IPS-NIHi7 (cell line): ENCODE data around the gene INPP4B.
"Not testable (repeated sequence)": the region's sequence is repeated elsewhere in the genome, so short reads cannot be mapped to it uniquely, and the experiment has no call there.

Experiments used
- DNase-seq: peaks from one replicate; pipeline ENCODE4 v3.0.0; 2012; ENCODE audit warnings: mixed read lengths; ENCODE audit errors: extremely low spot score

The INPP4B gene

DNA sequence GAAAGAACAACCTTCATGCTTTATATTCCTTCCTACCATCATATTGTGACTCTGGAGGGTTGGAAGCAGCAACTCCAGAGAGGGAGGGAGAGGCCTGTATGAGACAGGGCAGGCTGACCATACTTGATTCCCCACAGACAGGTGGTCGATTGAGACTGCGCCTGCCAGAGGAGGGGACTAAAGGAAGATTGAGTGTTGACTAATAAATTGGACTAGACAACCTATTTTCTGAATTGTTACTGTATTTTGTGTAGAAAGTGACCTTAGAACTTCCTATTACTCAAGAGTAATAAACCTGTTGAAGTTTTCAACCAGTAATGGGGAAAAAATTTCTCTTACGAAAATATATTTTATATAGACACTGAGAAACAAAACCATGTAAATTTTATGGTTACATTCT is 301.5 kb downstream of the INPP4B start:
- DNase-seq = no peak

DNA sequence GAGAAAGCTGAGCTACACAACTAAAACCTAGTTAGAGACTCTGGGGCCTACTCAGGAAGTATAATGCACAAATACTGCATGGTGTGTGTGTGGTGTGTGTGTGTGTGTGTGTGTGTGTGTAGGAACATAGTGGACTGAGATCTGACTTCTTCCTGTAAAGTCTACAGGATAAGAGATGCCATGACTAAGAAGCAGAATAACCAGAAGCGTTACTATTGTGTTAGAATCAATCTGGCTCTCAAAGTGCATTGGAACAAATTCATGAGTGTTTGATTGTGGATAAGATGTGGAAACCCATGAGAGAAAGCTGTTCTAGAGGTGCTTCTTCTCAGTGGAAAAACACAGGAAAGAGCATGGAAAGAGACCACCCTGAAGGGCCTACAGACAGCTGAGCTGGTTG is 302.1 kb downstream of the INPP4B start:
- DNase-seq = no peak

GRCh38 chr4:142540483-142540804 is 305.7 kb downstream of the INPP4B start:
- DNase-seq = no peak

DNA sequence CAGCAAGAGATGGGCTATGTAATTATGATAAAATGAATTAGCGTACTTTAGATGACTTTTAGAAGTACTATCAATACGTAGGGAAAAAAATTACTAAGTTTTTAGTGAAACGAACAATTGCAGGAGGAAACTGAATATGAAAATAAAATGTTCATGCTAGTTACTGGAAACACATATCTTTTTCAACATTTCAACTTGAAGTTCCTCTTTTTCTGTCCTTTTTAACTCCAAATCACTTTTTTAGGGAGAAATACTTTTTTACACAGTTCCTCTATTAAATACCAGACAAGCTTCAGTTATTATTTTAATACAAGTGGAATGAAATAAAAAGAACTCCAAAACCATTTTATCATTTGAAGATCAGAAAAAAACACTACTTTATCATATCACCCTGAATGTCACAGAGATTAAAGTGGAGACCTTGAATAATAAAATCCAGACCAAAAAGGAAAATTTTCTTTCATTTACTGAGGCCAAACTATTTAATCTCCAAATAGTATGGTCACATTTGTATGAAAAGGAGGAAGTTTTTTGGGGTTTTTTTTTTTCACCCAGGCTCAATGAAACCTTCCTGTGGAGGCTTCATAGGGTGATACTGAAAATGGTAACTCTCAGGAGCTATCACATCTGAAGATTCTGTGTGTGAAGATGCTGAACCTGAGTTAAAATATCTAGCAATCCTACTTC is 306.2 kb downstream of the INPP4B start:
- no peak for DNase-seq

DNA sequence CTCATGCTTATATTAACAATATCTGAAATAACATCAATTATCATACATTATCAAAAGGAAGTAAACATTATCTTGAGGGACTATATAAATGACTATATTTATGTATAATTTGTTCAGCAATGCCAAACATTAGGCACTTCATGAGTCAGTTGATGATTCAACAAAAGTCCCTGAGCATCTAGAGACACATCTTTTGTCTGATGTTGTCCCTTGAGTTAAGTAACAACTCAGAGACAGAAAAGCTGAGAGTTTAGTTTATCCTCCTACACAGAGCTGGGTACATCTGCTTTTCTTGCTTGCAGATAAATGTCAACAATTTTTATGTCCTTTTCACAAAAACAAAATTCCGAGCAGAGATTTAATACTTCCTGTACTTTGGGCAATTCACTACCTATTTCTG is 311.1 kb downstream of the INPP4B start:
- no peak for DNase-seq

DNA sequence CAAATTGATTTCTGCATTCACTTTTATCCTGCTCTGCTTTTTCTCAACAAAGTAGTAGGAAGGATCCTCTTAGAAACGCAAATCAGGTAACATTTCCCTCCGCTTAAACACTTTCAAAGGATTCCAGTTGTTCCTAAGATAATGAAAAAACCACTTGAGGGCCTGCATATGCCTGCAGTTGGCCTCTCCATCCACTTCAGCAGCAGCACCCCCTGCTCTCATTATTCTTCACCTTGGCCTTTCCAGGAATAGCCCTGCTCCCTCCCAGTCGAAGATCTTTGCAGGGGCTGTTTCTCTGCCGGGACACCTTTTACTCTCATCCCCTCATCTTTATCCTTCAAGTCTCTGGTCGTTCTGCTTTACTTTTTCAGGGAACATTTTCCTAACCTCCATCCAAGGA is 314.0 kb downstream of the INPP4B start:
- DNase-seq = no peak

DNA sequence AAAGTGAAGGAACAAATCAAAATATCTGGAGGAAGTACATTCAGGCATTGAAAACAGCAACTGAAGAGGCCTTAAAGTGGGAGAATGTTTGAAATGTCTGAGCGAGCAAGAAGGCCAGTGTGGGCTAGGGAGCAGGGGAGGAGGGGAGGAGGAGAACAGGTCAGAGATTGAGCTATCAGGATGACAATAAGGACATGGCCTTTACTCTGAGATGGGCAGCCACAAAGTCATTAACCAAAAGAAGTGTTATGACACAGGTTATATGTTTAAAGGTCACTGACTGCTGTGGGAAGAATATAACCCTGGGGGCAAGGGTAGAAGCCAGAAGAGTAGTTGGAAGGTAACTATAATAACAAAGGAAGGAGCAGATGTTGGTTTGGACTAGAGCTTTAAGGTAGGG is 315.4 kb downstream of the INPP4B start:
- no peak for DNase-seq

- DNase-seq = no peak
Measured at GRCh38 chr4:142528433-142528832, 317.7 kb downstream of the INPP4B start.

GRCh38 chr4:142523111-142523510 is 323.0 kb downstream of the INPP4B start:
- no peak for DNase-seq

DNA sequence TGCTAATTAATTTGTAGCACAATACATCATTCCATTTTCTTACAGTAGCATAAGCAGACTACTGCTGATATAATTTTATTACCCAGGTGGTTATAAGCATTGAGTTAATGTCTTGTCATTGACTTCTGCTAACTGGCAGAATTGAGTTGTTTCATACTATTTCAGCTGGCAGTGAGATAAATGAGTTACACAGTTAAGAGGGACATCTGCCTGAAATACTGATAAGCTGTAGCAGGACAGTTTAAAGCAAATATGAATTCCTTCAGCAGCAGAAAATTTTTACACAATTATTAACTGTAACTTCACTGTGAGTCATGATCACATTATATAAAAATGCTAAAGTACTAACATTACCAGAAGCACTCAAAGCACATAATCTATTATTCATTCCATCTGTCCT is 326.8 kb downstream of the INPP4B start:
- no peak for DNase-seq

DNA sequence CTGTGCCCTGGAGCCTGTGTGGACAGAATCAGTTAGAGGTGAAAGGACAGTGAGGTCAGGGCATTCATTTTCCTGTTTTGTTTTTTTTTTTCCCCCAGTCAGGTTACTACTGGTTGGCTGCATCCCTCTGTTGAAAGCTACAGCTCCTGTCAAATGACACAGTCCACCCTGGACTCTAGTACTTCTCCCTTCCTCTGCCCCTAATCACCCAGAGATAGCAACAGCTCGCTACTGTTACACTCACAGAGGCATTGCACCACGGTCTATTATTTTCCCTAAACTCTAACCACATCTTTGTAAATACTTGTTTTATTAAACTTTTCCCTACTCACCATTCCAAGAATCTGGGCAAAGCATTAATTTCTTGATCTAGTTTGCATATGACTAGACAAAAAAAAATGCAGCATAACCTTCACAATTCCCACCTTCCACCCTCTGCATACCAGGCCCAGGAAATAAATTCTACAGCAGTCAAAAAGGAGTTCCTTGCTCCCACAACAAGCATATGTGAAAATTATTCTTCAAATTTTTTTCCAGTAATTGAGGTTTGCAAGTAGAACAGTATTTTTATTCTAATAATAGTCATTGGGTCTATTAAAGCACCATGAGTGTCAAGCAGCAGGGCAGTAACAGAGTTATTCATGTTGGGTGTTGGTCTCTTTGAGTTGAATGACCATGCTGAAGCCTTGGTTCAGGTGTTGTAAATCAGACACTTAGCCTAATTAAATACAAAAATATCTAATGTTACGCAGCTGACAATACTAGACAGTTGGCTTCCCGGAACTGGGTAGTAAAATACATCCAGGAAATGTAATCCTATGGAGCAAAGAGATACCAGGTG is 329.2 kb downstream of the INPP4B start:
- no peak for DNase-seq

DNA sequence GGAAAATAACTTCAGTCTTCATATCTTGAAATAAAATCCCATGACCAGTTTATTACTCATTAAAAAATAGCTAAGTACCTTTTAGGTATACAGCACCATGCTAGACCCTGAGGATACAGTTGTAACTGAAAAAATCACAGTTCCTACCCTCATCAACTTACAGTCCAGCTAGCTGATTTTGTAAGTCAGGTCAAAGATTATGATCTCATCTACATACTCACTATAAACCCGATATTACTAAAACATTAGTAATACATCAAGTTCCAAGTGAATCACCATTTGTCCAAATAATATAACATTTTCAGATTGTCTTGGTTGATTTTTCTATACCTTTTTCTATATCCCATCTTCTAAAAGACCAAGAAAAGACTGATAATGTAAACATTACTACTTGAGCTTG is 333.9 kb downstream of the INPP4B start:
- DNase-seq = no peak

DNA sequence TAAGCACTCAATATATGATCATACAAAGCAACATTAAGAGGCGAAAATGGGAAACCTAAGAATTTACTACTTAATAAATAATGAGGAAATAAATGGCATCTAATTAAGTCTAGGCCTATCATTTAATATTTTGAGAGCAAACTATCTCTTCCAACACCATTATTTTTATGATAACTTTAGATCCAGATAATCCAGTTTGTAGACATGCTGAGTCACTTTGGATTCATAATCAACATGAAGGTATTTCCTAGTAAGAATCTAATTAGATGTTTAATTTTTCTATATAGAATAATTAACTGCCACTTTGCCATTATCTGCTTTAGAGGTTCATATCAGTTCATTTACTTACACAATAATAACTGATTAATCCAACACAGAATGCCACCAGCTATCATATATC is 336.2 kb downstream of the INPP4B start:
- no peak for DNase-seq

- DNase-seq = not testable (repeated sequence)
Measured at GRCh38 chr4:142509381-142509780, 336.7 kb downstream of the INPP4B start.

DNA sequence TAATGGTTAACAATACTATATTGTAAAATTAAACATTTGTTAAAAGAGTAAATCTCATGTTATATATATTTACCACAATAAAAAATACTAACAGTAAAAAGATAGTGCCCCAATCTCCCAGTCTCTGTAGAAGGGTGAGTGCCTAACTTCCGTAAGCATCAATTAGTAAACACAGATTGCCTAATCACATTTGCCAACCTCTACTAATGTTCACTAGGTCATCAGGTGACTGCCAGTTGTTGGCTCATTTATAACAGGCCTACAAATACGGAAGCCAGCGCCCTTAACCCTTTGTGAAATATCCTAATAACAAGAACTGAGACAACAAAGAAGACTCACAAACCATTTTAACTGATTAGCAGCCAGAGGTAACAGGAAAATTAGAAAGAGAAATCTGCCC is 345.1 kb downstream of the INPP4B start:
- DNase-seq = no peak

DNA sequence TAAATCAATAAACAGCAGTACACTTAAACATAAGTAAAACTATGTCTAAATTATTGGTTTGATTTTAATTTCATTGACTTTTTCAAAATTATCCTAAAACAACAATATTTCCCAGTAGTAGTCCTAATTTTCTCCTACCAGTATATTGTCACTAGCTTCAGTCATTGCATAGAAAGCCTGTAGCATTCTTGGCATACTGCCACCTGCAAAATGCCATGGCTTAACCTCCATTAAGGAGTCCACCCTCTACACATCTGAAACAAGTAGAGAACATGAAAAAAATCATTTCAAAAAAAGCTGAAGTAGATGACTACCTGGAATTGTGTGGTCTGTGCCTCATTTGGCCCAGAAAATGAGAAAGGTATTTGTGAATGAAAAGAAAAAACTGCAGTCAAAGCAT is 348.5 kb downstream of the INPP4B start:
- no peak for DNase-seq

DNA sequence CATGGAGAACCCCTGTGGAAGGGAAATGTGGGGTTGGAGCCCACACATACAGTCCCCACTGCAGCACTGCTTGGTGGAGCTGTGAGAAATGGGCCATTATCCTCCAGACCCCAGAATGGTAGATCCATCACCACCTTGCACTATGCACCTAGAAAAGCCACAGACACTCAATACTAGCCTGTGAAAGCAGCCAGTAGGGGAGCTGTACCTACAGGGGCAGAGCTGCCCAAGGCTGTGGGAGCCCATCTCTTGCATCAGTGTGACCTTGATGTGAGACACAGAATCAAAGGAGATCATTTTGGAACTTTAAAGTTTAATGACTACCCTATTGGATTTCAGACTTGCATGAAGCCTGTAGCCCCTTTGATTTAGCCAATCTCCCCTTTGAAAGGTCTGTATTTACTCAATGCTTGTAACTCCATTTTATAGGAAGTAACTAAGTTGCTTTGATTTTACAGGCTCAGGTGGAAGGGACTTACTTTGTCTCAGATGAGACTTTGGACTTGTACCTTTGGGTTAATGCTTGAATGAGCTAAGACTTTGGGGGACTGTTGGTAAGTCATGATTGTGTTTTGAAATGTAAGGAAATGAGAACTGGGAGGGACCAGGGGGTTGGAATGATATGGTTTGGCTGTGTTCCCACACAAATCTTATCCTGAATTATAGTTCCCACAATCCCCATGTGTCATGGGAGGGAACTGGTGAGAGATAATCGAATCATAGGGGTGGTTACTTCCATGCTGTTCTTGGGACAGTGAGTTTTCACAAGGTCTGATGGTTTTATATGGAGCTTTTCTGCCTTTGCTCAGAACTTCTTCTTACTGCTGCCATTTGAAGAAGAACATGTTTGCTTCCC is 352.6 kb downstream of the INPP4B start:
- no peak for DNase-seq

DNA sequence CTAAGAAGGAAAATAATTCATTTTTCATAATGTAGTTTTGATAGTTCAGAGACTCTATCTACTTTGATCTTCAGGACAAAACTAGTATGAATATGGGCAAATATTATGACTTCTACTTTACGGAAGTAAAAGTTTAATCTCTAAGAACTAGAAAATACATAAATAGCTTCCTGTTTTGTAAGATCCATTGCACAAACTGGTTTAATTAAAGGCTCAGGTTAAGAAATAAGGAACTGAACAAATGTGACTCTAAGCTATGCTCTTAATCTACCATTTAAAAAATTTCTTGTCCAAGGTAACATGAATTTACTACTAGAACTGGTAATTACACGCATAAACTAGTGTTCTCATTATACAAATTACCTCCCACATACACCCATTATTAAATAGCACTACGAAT is 360.6 kb downstream of the INPP4B start:
- DNase-seq = no peak

GRCh38 chr4:142480244-142480643 is 365.9 kb downstream of the INPP4B start:
- DNase-seq = no peak

DNA sequence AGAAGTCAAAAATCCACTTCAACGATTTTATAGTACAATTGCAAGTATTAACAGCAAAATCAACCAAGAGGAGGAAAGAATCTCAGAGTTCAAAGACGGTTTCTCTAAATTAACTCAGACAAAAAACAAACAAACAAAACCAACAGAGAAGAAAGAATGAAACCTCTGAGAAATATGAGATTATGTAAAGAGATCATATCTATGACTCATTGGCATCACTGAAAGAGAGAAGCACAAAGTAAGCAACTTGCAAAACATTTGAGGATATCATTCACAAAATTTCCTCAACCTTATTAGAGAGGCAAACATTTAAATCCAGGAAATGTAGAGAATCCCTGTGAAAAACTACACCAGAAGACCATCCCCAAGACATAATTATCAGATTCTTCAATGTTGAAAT is 370.4 kb downstream of the INPP4B start:
- DNase-seq = no peak

- DNase-seq = no peak
Measured at GRCh38 chr4:142474398-142475087, 371.6 kb downstream of the INPP4B start.

DNA sequence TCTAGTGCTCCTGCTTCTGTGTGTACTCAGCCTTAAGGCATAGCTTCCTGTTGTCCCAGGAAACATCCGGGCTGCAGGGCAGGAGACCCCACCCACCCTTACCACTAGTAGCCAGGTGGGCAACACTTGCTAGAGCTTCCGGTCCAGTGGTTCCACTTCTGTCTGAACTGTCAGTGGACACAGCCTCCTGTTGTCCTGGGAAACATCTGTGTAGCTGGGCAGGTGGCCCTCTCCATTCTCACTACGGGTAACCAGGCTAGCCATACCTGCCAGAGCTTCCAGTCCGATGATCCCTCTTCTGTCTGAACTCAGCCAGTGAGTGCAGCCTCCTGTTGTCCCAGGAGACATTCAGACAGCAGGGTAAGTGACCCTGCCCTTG is 372.2 kb downstream of the INPP4B start:
- DNase-seq = no peak
